Peyer's patch (tissue), 4 donors: ENCODE measurements around the gene TMEM141. TPM values are rescaled to one million over a fixed set of nuclear protein-coding genes. Genes with fewer than 3 reads are reported as not detected.
A peak's percentile ranks its signal among the peaks of the same experiment; 100 is the strongest.
"Not testable (repeated sequence)": the region's sequence is repeated elsewhere in the genome, so short reads cannot be mapped to it uniquely, and the experiment has no call there.

Experiments used
- DNase-seq, 3 donors: peaks; one replicate each; pipeline ENCODE4 v3.0.0-alpha.2; 2017 to 2019
- H3K27ac ChIP-seq, 4 donors: fragments of 200-600 bp; sonication (generic); one replicate each; pipeline ENCODE4 v1.5.1; 2016 to 2019
- H3K27me3 ChIP-seq, 2 donors: fragments of 200-600 bp; sonication (generic); one replicate each; pipeline ENCODE4 v1.5.1; 2019
- H3K36me3 ChIP-seq, 3 donors: fragments of 200-600 bp; sonication (generic); one replicate each; pipeline ENCODE4 v1.5.1; 2016 to 2019
- H3K4me1 ChIP-seq, 4 donors: fragments of 200-600 bp; sonication (generic); one replicate each; pipeline ENCODE4 v1.5.1; 2016 to 2019
- H3K4me3 ChIP-seq, 4 donors: fragments of 200-600 bp; sonication (generic); 1 replicate in 3 of 4; 2 replicates in 1 of 4; pipeline ENCODE4 v1.5.1; 2016 to 2019; ENCODE audit warnings: mild to moderate bottlenecking in 1 of 4
- H3K9me3 ChIP-seq, 4 donors: fragments of 200-600 bp; sonication (generic); one replicate each; pipeline ENCODE4 v1.5.1; 2016 to 2019; ENCODE audit warnings: mild to moderate bottlenecking in 1 of 4
- POLR2A ChIP-seq, 2 donors: fragments of 450-650 bp; IDR thresholded peaks; one replicate each; pipeline ENCODE4 v1.5.1; 2017; ENCODE audit warnings: antibody characterized with exemption in 2 of 2, mild to moderate bottlenecking in 2 of 2, moderate library complexity in 2 of 2
- total RNA-seq, 4 donors: library from RNA; depleted of rRNA; stranded (reverse); fragments of >200 nt; gene quantifications; one replicate each; pipeline ENCODE4 v1.1.0, GENCODE V29; 2016
- TF ChIP-seq, protein P1 (sequence below), 6 experiments: fragments of 450-650 bp in 4 of 6; fragments of 200-600 bp in 2 of 6; sonication (generic) in 1 of 6; IDR thresholded peaks; one replicate each; pipeline ENCODE4 v1.5.1; 2017 to 2019; ENCODE audit warnings: antibody characterized with exemption in 6 of 6, mild to moderate bottlenecking in 3 of 6, moderate library complexity in 1 of 6

Gene TMEM141
- total RNA-seq, 4 donors from 2014 or later = 52.0 to 240 (median 187) TPM

DNA sequence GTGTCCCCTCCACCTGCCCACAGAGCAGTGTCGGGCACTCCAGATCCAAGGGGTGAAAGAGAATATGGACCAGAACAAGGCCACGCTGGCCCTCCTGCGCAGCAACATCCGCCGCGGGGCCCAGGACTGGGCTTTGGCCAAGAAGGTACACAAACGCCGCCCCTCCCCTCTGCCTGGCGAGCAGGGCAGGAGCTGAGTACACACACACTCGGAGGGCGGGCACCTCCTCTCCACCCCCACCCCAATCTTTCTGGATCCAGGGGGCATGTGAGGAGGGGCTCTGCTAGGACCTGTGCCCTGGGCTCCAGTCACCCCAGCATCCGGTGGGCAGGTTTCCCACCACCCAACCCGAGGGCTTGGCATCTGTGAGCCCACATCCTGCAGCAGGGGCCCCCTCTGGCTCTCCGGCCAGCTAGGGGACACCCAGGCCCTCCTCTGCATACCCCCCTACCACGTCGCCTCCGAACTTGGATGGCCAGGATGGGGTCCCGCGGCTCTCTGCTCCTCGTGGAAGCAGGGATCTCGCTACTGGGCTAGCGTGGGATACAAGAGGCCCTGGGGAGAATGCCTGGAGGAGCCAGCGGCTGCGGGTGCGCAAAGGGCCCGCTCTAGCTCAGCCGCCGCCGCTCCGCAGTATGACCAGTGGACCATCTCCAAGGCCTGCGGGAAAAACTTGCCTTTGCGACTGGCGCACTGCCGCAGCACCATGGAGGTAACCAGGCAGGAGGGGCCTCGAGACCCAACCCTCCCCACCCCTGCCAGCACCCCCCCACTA lies 8.1 kb downstream of the TMEM141 start:
- no peaks in the 10 kb centered on the region for H3K36me3 ChIP-seq
- no peaks in the 10 kb centered on the region for H3K9me3 ChIP-seq
- H3K27ac ChIP-seq = peak overlapping the region in 3 of 4 donors; percentile 68 to 80 (median 77)
- peak in 2 of 3 donors; percentile 68 to 80 for DNase-seq
- no peak for TF ChIP-seq POLR2A (IDR thresholded peaks at IDR 0.05)
- TF ChIP-seq, protein P1, sequence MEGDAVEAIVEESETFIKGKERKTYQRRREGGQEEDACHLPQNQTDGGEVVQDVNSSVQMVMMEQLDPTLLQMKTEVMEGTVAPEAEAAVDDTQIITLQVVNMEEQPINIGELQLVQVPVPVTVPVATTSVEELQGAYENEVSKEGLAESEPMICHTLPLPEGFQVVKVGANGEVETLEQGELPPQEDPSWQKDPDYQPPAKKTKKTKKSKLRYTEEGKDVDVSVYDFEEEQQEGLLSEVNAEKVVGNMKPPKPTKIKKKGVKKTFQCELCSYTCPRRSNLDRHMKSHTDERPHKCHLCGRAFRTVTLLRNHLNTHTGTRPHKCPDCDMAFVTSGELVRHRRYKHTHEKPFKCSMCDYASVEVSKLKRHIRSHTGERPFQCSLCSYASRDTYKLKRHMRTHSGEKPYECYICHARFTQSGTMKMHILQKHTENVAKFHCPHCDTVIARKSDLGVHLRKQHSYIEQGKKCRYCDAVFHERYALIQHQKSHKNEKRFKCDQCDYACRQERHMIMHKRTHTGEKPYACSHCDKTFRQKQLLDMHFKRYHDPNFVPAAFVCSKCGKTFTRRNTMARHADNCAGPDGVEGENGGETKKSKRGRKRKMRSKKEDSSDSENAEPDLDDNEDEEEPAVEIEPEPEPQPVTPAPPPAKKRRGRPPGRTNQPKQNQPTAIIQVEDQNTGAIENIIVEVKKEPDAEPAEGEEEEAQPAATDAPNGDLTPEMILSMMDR (IDR thresholded peaks at IDR 0.05) = no peak
- peaks cover 0 to 7% of the 10 kb centered on the region in 2 donors for H3K27me3 ChIP-seq
- peaks cover 0 to 51% (median 15%) of the 10 kb centered on the region in 4 donors for H3K4me1 ChIP-seq
- peak overlapping the region; percentile 24 to 52 (median 48) for H3K4me3 ChIP-seq

DNA sequence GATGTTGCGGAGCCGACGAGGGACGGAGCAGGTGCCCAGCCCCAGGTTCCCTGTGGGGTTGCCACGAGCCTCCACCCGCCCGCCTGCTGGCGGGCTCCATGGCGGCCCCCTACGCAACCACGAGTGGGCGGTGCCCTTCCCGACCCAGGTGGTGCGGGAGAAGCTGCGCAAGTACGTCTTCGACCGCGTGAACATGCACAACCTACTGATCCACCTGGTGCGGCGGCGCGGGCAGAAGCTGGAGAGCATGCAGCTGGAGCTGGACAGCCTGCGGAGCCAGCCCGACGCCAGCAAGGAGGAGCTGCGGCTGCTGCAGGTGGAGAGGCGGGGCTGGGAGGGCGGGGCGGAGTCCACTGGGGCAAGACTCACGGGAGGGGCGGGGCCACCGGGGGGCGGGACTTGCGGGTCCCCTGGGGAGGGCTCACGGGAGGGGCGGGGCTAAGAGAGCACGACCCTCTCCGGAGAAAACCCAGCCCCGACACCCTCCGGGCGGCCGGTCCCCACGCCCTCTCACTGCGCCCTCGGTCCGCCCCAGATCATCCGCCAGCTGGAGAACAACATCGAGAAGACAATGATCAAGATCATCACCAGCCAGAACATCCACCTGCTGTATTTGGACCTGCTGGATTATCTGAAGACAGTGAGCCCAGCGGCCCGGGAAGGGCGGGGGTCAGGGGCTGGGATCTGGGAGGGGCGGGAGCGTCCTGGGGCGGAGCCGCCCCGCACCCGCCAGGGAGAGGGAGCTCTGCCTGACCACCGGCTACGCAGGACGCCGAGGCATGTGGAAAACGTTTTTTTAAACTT lies 8.9 kb downstream of the TMEM141 start:
- Histone ChIP-seq H3K9me3 (no peaks in the 10 kb centered on the region), H3K27me3 (peaks cover 0 to 7% of the 10 kb centered on the region in 2 donors), H3K27ac (peak overlapping the region; percentile 52 to 80 (median 72)), H3K36me3 (no peaks in the 10 kb centered on the region), H3K4me3 (peak overlapping the region; percentile 24 to 52 (median 48)), H3K4me1 (peaks cover 0 to 44% (median 15%) of the 10 kb centered on the region in 4 donors)
- TF ChIP-seq, protein P1 (IDR thresholded peaks at IDR 0.05) = peak in 1 of 6 experiments; percentile 10
- TF ChIP-seq POLR2A (IDR thresholded peaks at IDR 0.05) = peak; percentile 24 to 34
- peak; percentile 97 for DNase-seq

DNA sequence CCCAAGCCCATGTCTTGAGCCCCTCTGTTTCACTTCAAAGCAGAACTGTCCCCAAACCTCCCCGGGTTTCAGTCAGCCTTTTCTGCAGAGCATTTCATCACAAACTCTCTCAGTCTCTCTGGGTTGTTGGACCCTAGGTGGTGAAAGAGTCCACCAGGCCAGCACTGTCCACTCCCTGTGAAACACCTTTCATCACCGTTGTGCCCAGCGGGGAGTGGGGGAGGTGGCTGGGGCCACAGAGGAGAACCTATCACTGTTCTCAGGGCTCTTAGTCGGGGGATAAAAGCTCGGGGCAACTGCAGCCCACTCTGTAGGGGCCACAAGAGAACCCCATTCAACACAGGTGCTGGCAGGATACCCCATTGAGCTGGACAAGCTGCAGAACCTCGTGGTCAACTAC lies 11.2 kb downstream of the TMEM141 start:
- Histone ChIP-seq H3K4me1 (peaks cover 0 to 46% (median 21%) of the 10 kb centered on the region in 4 donors), H3K9me3 (no peaks in the 10 kb centered on the region), H3K4me3 (no peak overlapping the region), H3K36me3 (no peaks in the 10 kb centered on the region), H3K27ac (no peak overlapping the region), H3K27me3 (peaks cover 0 to 7% of the 10 kb centered on the region in 2 donors)
- no peak for DNase-seq
- TF ChIP-seq POLR2A (IDR thresholded peaks at IDR 0.05) = no peak
- TF ChIP-seq, protein P1 (IDR thresholded peaks at IDR 0.05) = no peak

GRCh38 chr9:136803009-136803550 lies 11.9 kb downstream of the TMEM141 start:
- H3K27ac ChIP-seq, H3K27me3 ChIP-seq: not testable (repeated sequence)
- peaks cover 0 to 46% (median 22%) of the 10 kb centered on the region in 4 donors for H3K4me1 ChIP-seq

DNA sequence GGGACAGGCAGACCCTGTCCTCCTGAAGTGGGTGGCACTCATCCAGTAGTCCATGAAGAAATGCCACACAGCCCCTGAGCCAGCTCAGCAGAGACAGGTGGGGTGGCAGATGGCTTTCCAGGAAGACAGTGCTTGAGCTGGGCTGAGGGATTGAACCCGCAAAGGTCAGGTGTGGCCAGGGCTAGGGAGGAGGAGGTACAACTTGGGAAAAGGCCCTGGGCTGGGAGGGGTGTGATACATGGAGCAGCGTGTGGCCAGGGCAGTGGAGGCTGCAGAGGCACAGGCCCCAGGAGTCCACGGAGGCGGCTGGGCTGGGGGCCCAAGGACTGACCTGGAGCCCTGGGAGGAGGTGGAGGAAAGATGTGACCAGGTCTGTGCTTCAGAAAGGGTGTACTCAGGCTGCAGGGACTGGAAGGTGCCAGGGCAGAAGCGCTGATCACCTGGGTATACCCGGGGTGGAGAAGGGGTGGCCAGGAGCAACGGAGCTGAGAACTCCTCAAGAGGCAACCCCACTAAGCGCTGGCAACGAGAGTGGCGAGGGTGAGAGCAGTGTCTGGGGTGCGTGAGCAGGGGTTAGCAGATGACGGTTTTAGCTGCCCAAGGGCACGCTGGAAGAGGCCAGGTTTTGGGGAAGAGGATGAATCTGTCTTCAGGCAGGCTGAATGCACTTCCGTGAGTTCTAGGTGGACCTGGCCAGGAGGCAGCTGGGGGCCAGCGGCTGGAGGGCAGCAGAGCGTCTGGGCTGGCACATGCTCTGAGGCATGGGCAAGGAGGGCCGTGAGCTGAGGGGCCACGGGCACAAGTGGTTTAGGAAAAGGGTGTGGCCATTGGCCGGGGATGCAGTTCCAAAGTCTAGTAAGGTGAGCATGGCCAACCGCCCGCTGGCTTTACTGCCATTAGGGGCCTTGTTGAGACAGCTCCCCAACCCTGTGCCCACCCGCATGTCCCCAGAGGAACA lies 12.7 kb downstream of the TMEM141 start:
- Histone ChIP-seq H3K4me1 (peaks cover 0 to 47% (median 24%) of the 10 kb centered on the region in 4 donors), H3K4me3 (no peak overlapping the region), H3K27ac (no peak overlapping the region), H3K36me3 (no peaks in the 10 kb centered on the region), H3K27me3 (peaks cover 0 to 5% of the 10 kb centered on the region in 2 donors), H3K9me3 (no peaks in the 10 kb centered on the region)
- TF ChIP-seq, protein P1 (IDR thresholded peaks at IDR 0.05) = no peak
- TF ChIP-seq POLR2A (IDR thresholded peaks at IDR 0.05) = no peak
- no peak for DNase-seq

More at GRCh38 chr9:136803009-136803550, 11.9 kb downstream of the TMEM141 start:
- not testable (repeated sequence) for H3K36me3 ChIP-seq, DNase-seq, H3K9me3 ChIP-seq, H3K4me3 ChIP-seq
